HepG2 (cell line): ENCODE data around the gene NTRK2.

Experiments used
- ARID2 ChIP-seq: sonication (generic); formaldehyde crosslinking; IDR thresholded peaks from 2 replicates; pipeline ENCODE4 v1.8.1; 2022; ENCODE audit warnings: mild to moderate bottlenecking, missing genetic modification reagents, borderline replicate concordance
- CTCF ChIP-seq: sonication (generic); formaldehyde crosslinking; IDR thresholded peaks from 2 replicates; pipeline ENCODE4 v1.5.0; 2020; ENCODE audit warnings: mild to moderate bottlenecking, missing genetic modification reagents, moderate library complexity
- RBM22 ChIP-seq: fragments of 200-400 bp; formaldehyde crosslinking; optimal IDR thresholded peaks from 2 replicates; pipeline ENCODE3; 2017; ENCODE audit warnings: mild to moderate bottlenecking, low read length, moderate library complexity
- USF2 ChIP-seq, 2 experiments: sonication (generic) in 1 of 2; formaldehyde crosslinking in 1 of 2; IDR thresholded peaks; 2 replicates each; pipeline versions ENCODE4 v1.5.1 to v1.6.1; 2011 to 2020; ENCODE audit warnings: borderline replicate concordance in 1 of 2, low read depth in 1 of 2, low read length in 1 of 2, mild to moderate bottlenecking in 1 of 2, missing genetic modification reagents in 1 of 2, moderate library complexity in 1 of 2
- ZBTB20 ChIP-seq: sonication (generic); formaldehyde crosslinking; IDR thresholded peaks from 2 replicates; pipeline ENCODE4 v1.8.1; 2023; ENCODE audit warnings: missing genetic modification reagents, low read depth, mild to moderate bottlenecking, borderline replicate concordance
- TF ChIP-seq, protein P1 (sequence below): sonication (generic); formaldehyde crosslinking; IDR thresholded peaks from 2 replicates; pipeline ENCODE4 v1.4.0; 2020; ENCODE audit warnings: missing genetic modification reagents
- TF ChIP-seq, protein P2 (sequence below): sonication (generic); formaldehyde crosslinking; IDR thresholded peaks from 2 replicates; pipeline ENCODE4 v1.4.0; 2020; ENCODE audit warnings: missing genetic modification reagents

GRCh38 chr9:85030316-85030715 lies 360.8 kb downstream of the NTRK2 start:
- no peak for TF ChIP-seq USF2 (IDR thresholded peaks at IDR 0.05; ENCODE audit: low read depth, low read length)
- TF ChIP-seq USF2 (CRISPR knock-in tag; IDR thresholded peaks at IDR 0.05; ENCODE audit: borderline replicate concordance) = no peak
- TF ChIP-seq, protein P1, sequence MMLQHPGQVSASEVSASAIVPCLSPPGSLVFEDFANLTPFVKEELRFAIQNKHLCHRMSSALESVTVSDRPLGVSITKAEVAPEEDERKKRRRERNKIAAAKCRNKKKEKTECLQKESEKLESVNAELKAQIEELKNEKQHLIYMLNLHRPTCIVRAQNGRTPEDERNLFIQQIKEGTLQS (CRISPR knock-in tag) = no peak
- TF ChIP-seq ZBTB20 (CRISPR knock-in tag) = no peak
- TF ChIP-seq RBM22 = no peak
- no peak for TF ChIP-seq ARID2 (CRISPR knock-in tag)
- TF ChIP-seq, protein P2, sequence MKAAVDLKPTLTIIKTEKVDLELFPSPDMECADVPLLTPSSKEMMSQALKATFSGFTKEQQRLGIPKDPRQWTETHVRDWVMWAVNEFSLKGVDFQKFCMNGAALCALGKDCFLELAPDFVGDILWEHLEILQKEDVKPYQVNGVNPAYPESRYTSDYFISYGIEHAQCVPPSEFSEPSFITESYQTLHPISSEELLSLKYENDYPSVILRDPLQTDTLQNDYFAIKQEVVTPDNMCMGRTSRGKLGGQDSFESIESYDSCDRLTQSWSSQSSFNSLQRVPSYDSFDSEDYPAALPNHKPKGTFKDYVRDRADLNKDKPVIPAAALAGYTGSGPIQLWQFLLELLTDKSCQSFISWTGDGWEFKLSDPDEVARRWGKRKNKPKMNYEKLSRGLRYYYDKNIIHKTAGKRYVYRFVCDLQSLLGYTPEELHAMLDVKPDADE = no peak
- TF ChIP-seq CTCF = no peak
